H1 (cell line): Measurements from ENCODE around the gene TTC21A. TPM values are rescaled to one million over a fixed set of nuclear protein-coding genes. Genes with fewer than 3 reads are reported as not detected.

Experiments used
- CTCF ChIA-PET: fragments of 300-600 bp; sonication (Branson Sonifier 250); formaldehyde crosslinking; loops from one replicate; lab custom pipeline; 2021; ENCODE audit not compliant: partially characterized antibody; lab: Charles Lee
- POLR2A ChIA-PET: fragments of 300-600 bp; sonication (Branson Sonifier 250); formaldehyde crosslinking; loops from one replicate; lab custom pipeline; 2021; ENCODE audit warnings: inconsistent platforms; ENCODE audit not compliant: partially characterized antibody; lab: Charles Lee
- DNase-seq, 2 experiments: peaks; one replicate each; pipeline versions ENCODE4 v3.0.0 to v3.0.0-alpha.2; 2010 to 2022; ENCODE audit warnings: low spot score in 2 of 2, low read depth in 1 of 2, mixed read lengths in 1 of 2
- FAIRE-seq: peaks from 2 replicates; lab custom pipeline; 2011; peaks lifted over from hg19 to GRCh38; lab: Jason Lieb, UNC
- H2AFZ ChIP-seq: 2 replicates; pipeline ENCODE4 v1.8.1; 2012; ENCODE audit warnings: low read length, inconsistent platforms
- H2AK5ac ChIP-seq: 2 replicates; pipeline ENCODE4 v1.6.1; 2013; ENCODE audit warnings: low read depth, low read length
- H2BK120ac ChIP-seq: replicated peaks from 2 replicates; pipeline ENCODE3; 2013; ENCODE audit warnings: low read depth, low read length, inconsistent platforms
- H2BK12ac ChIP-seq: 2 replicates; pipeline ENCODE4 v1.6.1; 2013; ENCODE audit warnings: low read depth, low read length
- H2BK15ac ChIP-seq: 2 replicates; pipeline ENCODE4 v1.6.1; 2013; ENCODE audit warnings: low read length
- H2BK20ac ChIP-seq: 2 replicates; pipeline ENCODE4 v1.6.1; 2013; ENCODE audit warnings: low read length
- H2BK5ac ChIP-seq: 2 replicates; pipeline ENCODE4 v1.6.1; 2013; ENCODE audit warnings: low read depth, low read length
- H3K14ac ChIP-seq: 2 replicates; pipeline ENCODE4 v1.6.1; 2013; ENCODE audit warnings: inconsistent platforms; ENCODE audit not compliant: insufficient read length
- H3K18ac ChIP-seq: 2 replicates; pipeline ENCODE4 v1.6.1; 2013; ENCODE audit warnings: low read length; ENCODE audit errors: extremely low read depth
- H3K23ac ChIP-seq: 2 replicates; pipeline ENCODE4 v1.6.1; 2013; ENCODE audit warnings: inconsistent platforms; ENCODE audit not compliant: insufficient read length
- H3K23me2 ChIP-seq: 2 replicates; pipeline ENCODE4 v1.6.1; 2013; ENCODE audit warnings: low read depth, low read length
- H3K27ac ChIP-seq: 2 replicates; pipeline ENCODE4 v1.6.1; 2011; ENCODE audit warnings: low read depth, low read length, inconsistent platforms
- H3K27me3 ChIP-seq, 4 experiments: replicated peaks in 1 of 4; 1 replicate in 1 of 4; 2 replicates in 3 of 4; pipeline versions ENCODE4 v1.6.1 to v1.8.1; 2011 to 2013; ENCODE audit warnings: low read length in 3 of 4, mild to moderate bottlenecking in 3 of 4, inconsistent platforms in 2 of 4, mixed read lengths in 2 of 4, moderate library complexity in 1 of 4; ENCODE audit not compliant: control insufficient read depth in 3 of 4, insufficient read depth in 3 of 4; ENCODE audit errors: extremely low read depth in 1 of 4
- H3K36me3 ChIP-seq, 4 experiments: 2 replicates each; pipeline versions ENCODE4 v1.6.1 to v1.8.1; 2011 to 2013; ENCODE audit warnings: mild to moderate bottlenecking in 4 of 4, low read length in 3 of 4, moderate library complexity in 2 of 4, control low read depth in 1 of 4, inconsistent platforms in 1 of 4; ENCODE audit not compliant: insufficient read depth in 4 of 4, control insufficient read depth in 2 of 4
- H3K4ac ChIP-seq: replicated peaks from 2 replicates; pipeline ENCODE3; 2013; ENCODE audit warnings: low read length, low read depth, mixed read lengths, inconsistent platforms; ENCODE audit not compliant: insufficient read length
- H3K4me1 ChIP-seq, 4 experiments: replicated peaks in 1 of 4; 1 replicate in 1 of 4; 2 replicates in 3 of 4; pipeline versions ENCODE4 v1.6.1 to v1.8.1; 2011 to 2013; ENCODE audit warnings: low read length in 3 of 4, inconsistent platforms in 2 of 4, mixed read lengths in 1 of 4; ENCODE audit not compliant: insufficient read depth in 4 of 4, control insufficient read depth in 3 of 4
- H3K4me2 ChIP-seq, 2 experiments: 2 replicates each; pipeline versions ENCODE4 v1.6.1 to v1.8.1; 2011 to 2013; ENCODE audit warnings: low read depth in 2 of 2, low read length in 2 of 2, control low read depth in 1 of 2, inconsistent platforms in 1 of 2, mild to moderate bottlenecking in 1 of 2; ENCODE audit not compliant: insufficient read depth in 1 of 2
- H3K4me3 ChIP-seq, 4 experiments: fragments of 200-600, 300-600 bp in 1 of 4; sonication (generic), shearing (Covaris generic), sonication (Bioruptor Twin) in 1 of 4; 2 replicates each; pipeline versions ENCODE4 v1.5.1 to v1.8.1; 2011 to 2016; ENCODE audit warnings: low read length in 4 of 4, low read depth in 3 of 4, control low read depth in 2 of 4, inconsistent platforms in 2 of 4, mild to moderate bottlenecking in 2 of 4, mixed read lengths in 1 of 4, moderate library complexity in 1 of 4; ENCODE audit not compliant: insufficient read depth in 2 of 4; ENCODE audit errors: extremely low read depth in 1 of 4
- H3K56ac ChIP-seq: replicated peaks from 2 replicates; pipeline ENCODE3; 2013; ENCODE audit warnings: low read depth, mild to moderate bottlenecking, mixed read lengths, low read length, inconsistent platforms; ENCODE audit not compliant: insufficient read length
- H3K79me1 ChIP-seq: 2 replicates; pipeline ENCODE4 v1.6.1; 2013; ENCODE audit warnings: low read depth, low read length, control low read depth
- H3K79me2 ChIP-seq, 2 experiments: 2 replicates each; pipeline versions ENCODE4 v1.6.1 to v1.8.1; 2012 to 2013; ENCODE audit warnings: low read length in 2 of 2, mild to moderate bottlenecking in 2 of 2, inconsistent platforms in 1 of 2; ENCODE audit not compliant: insufficient read depth in 2 of 2, control insufficient read depth in 1 of 2
- H3K9ac ChIP-seq, 4 experiments: replicated peaks in 1 of 4; 1 replicate in 1 of 4; 2 replicates in 3 of 4; pipeline versions ENCODE4 v1.6.1 to v1.8.1; 2011 to 2013; ENCODE audit warnings: low read depth in 3 of 4, low read length in 3 of 4, control low read depth in 2 of 4, mild to moderate bottlenecking in 2 of 4, moderate library complexity in 2 of 4, inconsistent platforms in 1 of 4; ENCODE audit errors: extremely low read depth in 1 of 4
- H3K9me3 ChIP-seq, 2 experiments: 2 replicates each; pipeline versions ENCODE4 v1.6.1 to v1.8.1; 2012 to 2013; ENCODE audit warnings: mild to moderate bottlenecking in 2 of 2, moderate library complexity in 2 of 2, control low read depth in 1 of 2, inconsistent platforms in 1 of 2, low read depth in 1 of 2, low read length in 1 of 2, mixed read lengths in 1 of 2; ENCODE audit not compliant: insufficient read depth in 2 of 2
- H4K20me1 ChIP-seq, 2 experiments: replicated peaks in 1 of 2; 2 replicates each; pipeline versions ENCODE3 to v1.8.1; 2011 to 2013; ENCODE audit warnings: inconsistent platforms in 2 of 2, low read length in 2 of 2, mild to moderate bottlenecking in 1 of 2; ENCODE audit not compliant: insufficient read depth in 2 of 2, control insufficient read depth in 1 of 2
- H4K5ac ChIP-seq: 2 replicates; pipeline ENCODE4 v1.6.1; 2013; ENCODE audit warnings: low read length, low read depth, mixed read lengths, inconsistent platforms; ENCODE audit not compliant: insufficient read length
- H4K8ac ChIP-seq: 2 replicates; pipeline ENCODE4 v1.8.0; 2013; ENCODE audit warnings: mild to moderate bottlenecking, moderate library complexity, low read length, inconsistent platforms; ENCODE audit not compliant: insufficient read depth; ENCODE audit errors: extremely low read depth
- H4K91ac ChIP-seq: replicated peaks from 2 replicates; pipeline ENCODE3; 2013; ENCODE audit warnings: low read length, mixed read lengths, inconsistent platforms; ENCODE audit not compliant: insufficient read length
- NRF1 ChIP-seq: IDR thresholded peaks from 2 replicates; pipeline ENCODE4 v1.6.1; 2011; ENCODE audit warnings: mild to moderate bottlenecking, low read depth, low read length, improper control_type of control experiment
- SIN3A ChIP-seq, 2 experiments: IDR thresholded peaks in 1 of 2; conservative IDR thresholded peaks in 1 of 2; 2 replicates each; pipeline ENCODE4 v1.6.1; 2011 to 2012; ENCODE audit warnings: low read length in 2 of 2, improper control_type of control experiment in 1 of 2, low read depth in 1 of 2, mild to moderate bottlenecking in 1 of 2
- TCF12 ChIP-seq: IDR thresholded peaks from 2 replicates; pipeline ENCODE4 v1.6.1; 2011; ENCODE audit warnings: low read depth, mild to moderate bottlenecking, low read length
- WGBS, 2 experiments: shearing (Covaris generic) in 1 of 2; methylation state at CpG; one replicate each; pipeline versions ENCODE4 v1.1.6 to v1.1.7; 2013 to 2015; ENCODE audit warnings: low lambda C conversion rate in 2 of 2, mixed read lengths in 2 of 2, inconsistent platforms in 1 of 2, low coverage in 1 of 2, missing lambda C conversion rate in 1 of 2; ENCODE audit not compliant: insufficient replicate concordance in 2 of 2, insufficient coverage in 1 of 2, insufficient read length in 1 of 2; ENCODE audit errors: extremely low coverage in 1 of 2, missing lambda C conversion rate in 1 of 2; 5-methylcytosine and 5-hydroxymethylcytosine counted together
- polyA plus RNA-seq, 7 experiments: library from polyadenylated mRNA; depleted of rRNA in 3 of 7; stranded (reverse) in 5 of 7; unstranded in 2 of 7; fragments of >200 nt in 5 of 7; fragments of 200-250 nt in 2 of 7; gene quantifications; 1 replicate in 5 of 7; 2 replicates in 1 of 7; 4 replicates in 1 of 7; pipeline versions ENCODE4 v1.2.1 to v1.2.3, GENCODE V29; 2011 to 2013; ENCODE audit warnings: missing spikeins in 2 of 7, mixed read lengths in 2 of 7
- total RNA-seq: library from RNA; stranded (reverse); fragmentation: NEBNext Ultra II Directional; extraction: Animal tissue kit (Norgen Biotek cat#: 25700); gene quantifications from 2 replicates; pipeline ENCODE4 v1.2.1, GENCODE V29; 2021
- TF ChIP-seq, protein P1 (sequence below): IDR thresholded peaks from 2 replicates; pipeline ENCODE4 v1.6.1; 2012; ENCODE audit warnings: low read length, inconsistent platforms

TTC21A gene
- total and polyA plus RNA-seq, 2 of the 8 experiments (the other 6 are each of a cell fraction or from before 2014, with no cell fraction given), result 2.3 to 2.8 TPM

DNA sequence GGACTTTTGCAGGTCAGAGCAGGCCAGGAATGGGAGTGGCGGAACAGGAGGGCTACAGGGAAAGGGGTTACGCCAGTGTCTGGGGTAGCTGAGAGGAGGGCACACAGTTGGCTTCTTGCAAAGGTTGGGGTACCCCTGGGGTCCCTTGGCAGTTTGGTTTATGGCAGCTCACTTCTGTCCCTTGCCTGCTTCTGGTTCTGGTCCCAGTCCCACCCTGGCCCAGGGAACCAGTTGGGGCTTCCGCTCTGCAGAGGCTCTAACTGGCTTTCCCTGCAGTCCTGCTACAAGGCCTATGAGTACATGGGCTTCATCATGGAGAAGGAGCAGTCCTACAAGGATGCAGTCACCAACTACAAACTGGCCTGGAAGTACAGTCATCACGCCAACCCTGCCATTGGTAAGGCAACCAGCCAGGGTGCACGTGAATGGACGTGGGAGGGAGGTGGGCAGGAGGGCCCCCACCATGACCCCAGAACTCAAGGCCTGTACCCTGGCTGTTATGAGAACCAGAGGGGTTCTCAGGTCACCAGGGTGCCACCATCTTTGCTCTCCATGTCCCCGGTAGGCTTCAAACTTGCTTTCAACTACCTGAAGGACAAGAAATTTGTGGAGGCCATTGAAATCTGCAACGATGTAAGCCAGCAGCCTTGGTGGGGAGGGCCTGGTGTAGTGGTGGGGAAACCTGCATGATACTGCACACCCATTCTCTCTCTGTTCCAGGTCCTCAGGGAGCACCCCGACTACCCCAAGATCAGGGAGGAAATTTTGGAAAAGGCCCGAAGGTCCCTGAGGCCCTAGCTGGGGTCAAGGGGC is 30.7 kb downstream of the TTC21A start:
- no peak overlapping the region for H2AFZ ChIP-seq
- H3K23me2 ChIP-seq, result no peaks in the 10 kb centered on the region
- H4K5ac ChIP-seq, result no peak overlapping the region
- POLR2A ChIA-PET, result interaction anchor here (1.3 to 3.3 kb wide), 3 partner anchors 9 to 13 kb away, joined by 4 to 13 read pairs (median 8); no protein-coding TSS in a partner anchor
- H3K18ac ChIP-seq, result no peak overlapping the region; the same call in 1 of the 2 replicates
- DNase-seq (no peak), FAIRE-seq (no peak)
- no peak overlapping the region for H3K14ac ChIP-seq
- H4K8ac ChIP-seq, result no peak overlapping the region
- peaks cover 0 to 3% (median 0%) of the 10 kb centered on the region in 4 experiments; a peak in 1 of 7 replicates for H3K4me1 ChIP-seq
- peaks cover 4 to 14% (median 5%) of the 10 kb centered on the region in 4 experiments; a peak in 6 of 8 replicates for H3K36me3 ChIP-seq
- H2AK5ac ChIP-seq, result no peak overlapping the region
- H3K9me3 ChIP-seq, result no peaks in the 10 kb centered on the region
- 92% methylated on average over 10 of the region's 10 CpGs; no CpG with 5 or more reads in 1 of the 2 experiments for WGBS, 2 experiments
- no peak overlapping the region for H2BK5ac ChIP-seq
- no peak overlapping the region for H3K4ac ChIP-seq
- no peaks in the 10 kb centered on the region for H3K27me3 ChIP-seq
- H3K27ac ChIP-seq, result no peak overlapping the region
- H2BK12ac ChIP-seq, result no peak overlapping the region
- no peaks in the 10 kb centered on the region for H3K79me2 ChIP-seq
- no peak overlapping the region for H3K4me3 ChIP-seq
- peaks cover 0 to 7% of the 10 kb centered on the region in 2 experiments for H4K20me1 ChIP-seq
- no peak overlapping the region for H3K4me2 ChIP-seq
- H3K9ac ChIP-seq, result no peak overlapping the region
- CTCF ChIA-PET, result interaction anchor here (1.0 to 6.8 kb wide), 4 partner anchors 51 to 153 kb away, joined by 4 to 43 read pairs (median 7); no protein-coding TSS in a partner anchor
- H3K56ac ChIP-seq, result no peak overlapping the region
- H4K91ac ChIP-seq, result no peak overlapping the region
- H3K79me1 ChIP-seq, result peaks cover 2% of the 10 kb centered on the region; the same call in 1 of the 2 replicates
- no peak overlapping the region for H3K23ac ChIP-seq
- H2BK20ac ChIP-seq, result no peak overlapping the region
- TF ChIP-seq TCF12 (no peak), NRF1 (no peak), SIN3A (conservative IDR thresholded peaks at IDR 0.05 in 1 of 2, IDR thresholded peaks at IDR 0.05 in 1 of 2; ENCODE audit: low read depth in 1 of 2, low read length in 2 of 2) (no peak)
- TF ChIP-seq, protein P1, sequence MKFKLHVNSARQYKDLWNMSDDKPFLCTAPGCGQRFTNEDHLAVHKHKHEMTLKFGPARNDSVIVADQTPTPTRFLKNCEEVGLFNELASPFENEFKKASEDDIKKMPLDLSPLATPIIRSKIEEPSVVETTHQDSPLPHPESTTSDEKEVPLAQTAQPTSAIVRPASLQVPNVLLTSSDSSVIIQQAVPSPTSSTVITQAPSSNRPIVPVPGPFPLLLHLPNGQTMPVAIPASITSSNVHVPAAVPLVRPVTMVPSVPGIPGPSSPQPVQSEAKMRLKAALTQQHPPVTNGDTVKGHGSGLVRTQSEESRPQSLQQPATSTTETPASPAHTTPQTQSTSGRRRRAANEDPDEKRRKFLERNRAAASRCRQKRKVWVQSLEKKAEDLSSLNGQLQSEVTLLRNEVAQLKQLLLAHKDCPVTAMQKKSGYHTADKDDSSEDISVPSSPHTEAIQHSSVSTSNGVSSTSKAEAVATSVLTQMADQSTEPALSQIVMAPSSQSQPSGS, result no peak
- no peak overlapping the region for H2BK120ac ChIP-seq
- H2BK15ac ChIP-seq, result no peak overlapping the region
